Trophoblast cell (in vitro differentiated cells and primary cell): ENCODE measurements around the gene RFX8.

ENCODE experiments used
- DNase-seq, 2 donors: peaks; one replicate each; pipeline ENCODE4 v3.0.0-alpha.2; 2016
- H2AFZ ChIP-seq: 2 replicates; pipeline ENCODE4 v1.6.1; 2013; ENCODE audit warnings: low read length, moderate library complexity, mild to moderate bottlenecking; ENCODE audit not compliant: insufficient read depth, poor library complexity
- H2AK5ac ChIP-seq: 2 replicates; pipeline ENCODE4 v1.6.1; 2013; ENCODE audit warnings: mild to moderate bottlenecking, low read length
- H2BK120ac ChIP-seq: 2 replicates; pipeline ENCODE4 v1.6.1; 2013; ENCODE audit warnings: low read length, mild to moderate bottlenecking, moderate library complexity; ENCODE audit not compliant: insufficient read depth, poor library complexity
- H2BK12ac ChIP-seq: 2 replicates; pipeline ENCODE4 v1.6.1; 2013; ENCODE audit warnings: mild to moderate bottlenecking, low read length, moderate library complexity
- H2BK5ac ChIP-seq: 2 replicates; pipeline ENCODE4 v1.6.1; 2013; ENCODE audit warnings: low read length, low read depth, moderate library complexity, mild to moderate bottlenecking; ENCODE audit not compliant: poor library complexity
- H3K14ac ChIP-seq: 2 replicates; pipeline ENCODE4 v1.6.1; 2013; ENCODE audit warnings: mild to moderate bottlenecking, low read length
- H3K18ac ChIP-seq: 2 replicates; pipeline ENCODE4 v1.6.1; 2013; ENCODE audit warnings: mild to moderate bottlenecking, low read length
- H3K23ac ChIP-seq: 2 replicates; pipeline ENCODE4 v1.6.1; 2013; ENCODE audit warnings: low read length
- H3K27ac ChIP-seq: 2 replicates; pipeline ENCODE4 v1.5.1; 2013; ENCODE audit warnings: low read depth, mild to moderate bottlenecking, inconsistent platforms, low read length, moderate library complexity
- H3K27me3 ChIP-seq: 2 replicates; pipeline ENCODE4 v1.6.1; 2013; ENCODE audit warnings: inconsistent platforms, mild to moderate bottlenecking, low read length, moderate library complexity; ENCODE audit not compliant: insufficient read depth
- H3K36me3 ChIP-seq, 2 experiments: 1 replicate in 1 of 2; 2 replicates in 1 of 2; pipeline ENCODE4 v1.6.1; 2013; ENCODE audit warnings: low read length in 2 of 2, mild to moderate bottlenecking in 2 of 2, moderate library complexity in 1 of 2; ENCODE audit not compliant: insufficient read depth in 2 of 2, control insufficient read depth in 1 of 2
- H3K4ac ChIP-seq: 2 replicates; pipeline ENCODE4 v1.6.1; 2013; ENCODE audit warnings: low read depth, mild to moderate bottlenecking, low read length, moderate library complexity
- H3K4me1 ChIP-seq, 2 experiments: 1 replicate in 1 of 2; 2 replicates in 1 of 2; pipeline ENCODE4 v1.6.1; 2013; ENCODE audit warnings: low read length in 2 of 2, mild to moderate bottlenecking in 2 of 2, moderate library complexity in 1 of 2; ENCODE audit not compliant: insufficient read depth in 2 of 2, control insufficient read depth in 1 of 2
- H3K4me2 ChIP-seq: 2 replicates; pipeline ENCODE4 v1.6.1; 2013; ENCODE audit warnings: inconsistent platforms, mild to moderate bottlenecking, low read length, moderate library complexity
- H3K4me3 ChIP-seq: 2 replicates; pipeline ENCODE4 v1.5.1; 2013; ENCODE audit warnings: mild to moderate bottlenecking, low read depth, low read length, inconsistent platforms
- H3K79me1 ChIP-seq: one replicate; pipeline ENCODE4 v1.6.1; 2013; ENCODE audit warnings: low read length
- H3K79me2 ChIP-seq: 2 replicates; pipeline ENCODE4 v1.6.1; 2013; ENCODE audit warnings: low read length, mild to moderate bottlenecking; ENCODE audit not compliant: control insufficient read depth, insufficient read depth, poor library complexity
- H3K9ac ChIP-seq: 2 replicates; pipeline ENCODE4 v1.6.1; 2013; ENCODE audit warnings: mild to moderate bottlenecking, low read length
- H3K9me3 ChIP-seq: 2 replicates; pipeline ENCODE4 v1.6.1; 2013; ENCODE audit warnings: low read depth, mild to moderate bottlenecking, control low read depth, inconsistent platforms, low read length; ENCODE audit not compliant: insufficient read depth
- H4K12ac ChIP-seq: 2 replicates; pipeline ENCODE4 v1.6.1; 2013; ENCODE audit warnings: low read depth, mild to moderate bottlenecking, low read length, moderate library complexity
- H4K8ac ChIP-seq: 2 replicates; pipeline ENCODE4 v1.6.1; 2013; ENCODE audit warnings: low read depth, mild to moderate bottlenecking, low read length, moderate library complexity
- H4K91ac ChIP-seq: one replicate; pipeline ENCODE4 v1.6.1; 2013; ENCODE audit warnings: low read depth, mild to moderate bottlenecking, low read length, moderate library complexity
- WGBS: extraction: QIAGEN DNeasy Blood & Tissue Kit; methylation state at CpG from one replicate; pipeline ENCODE4 v1.1.7; 2013; ENCODE audit warnings: missing lambda C conversion rate; ENCODE audit not compliant: insufficient read length, insufficient coverage; ENCODE audit errors: extremely low coverage; 5-methylcytosine and 5-hydroxymethylcytosine counted together

Gene RFX8

DNA sequence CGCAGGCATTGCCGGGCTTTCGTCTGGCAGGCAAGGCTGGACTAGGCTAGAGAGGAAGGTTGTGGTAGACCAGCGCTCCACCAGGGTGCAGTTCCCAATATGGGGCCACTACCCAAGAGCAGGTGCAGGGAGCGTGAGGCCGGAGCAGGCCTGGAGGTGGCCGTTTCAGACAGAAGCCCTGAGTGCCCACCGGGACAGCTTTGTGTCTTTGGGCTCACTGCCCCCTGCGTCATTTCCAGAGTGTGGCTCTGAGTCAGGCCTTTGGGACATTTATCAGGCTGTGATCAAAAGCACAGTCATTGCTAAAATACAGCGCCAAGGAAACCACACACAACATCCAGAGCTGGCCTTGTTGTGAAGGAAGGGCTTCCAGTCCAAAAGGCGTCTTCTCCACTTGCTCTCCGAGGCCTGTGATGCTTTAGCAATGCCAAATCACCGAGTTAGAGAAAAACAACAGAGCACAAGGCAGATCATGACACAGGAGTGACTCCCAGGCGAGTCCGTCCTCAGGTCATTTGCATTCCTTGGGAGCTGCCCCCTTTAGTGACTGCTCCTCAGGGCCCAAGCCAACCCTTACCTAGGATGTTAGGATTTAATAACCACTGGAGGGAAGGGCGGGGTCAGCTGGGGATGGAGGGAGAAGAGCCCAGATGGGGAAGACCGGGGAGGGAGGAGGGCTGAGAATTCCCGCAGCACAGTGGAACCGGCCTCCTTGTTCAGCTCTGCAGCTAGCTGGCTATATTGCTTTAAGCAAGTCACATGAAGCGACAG lies 42.3 kb downstream of the RFX8 start:
- H4K12ac ChIP-seq: no peak overlapping the region
- H2BK120ac ChIP-seq: no peak overlapping the region
- H3K27me3 ChIP-seq: no peaks in the 10 kb centered on the region
- no peak overlapping the region for H3K9ac ChIP-seq
- H4K8ac ChIP-seq: no peak overlapping the region
- WGBS: no CpG with 5 or more reads among the region's 20 CpGs
- H3K27ac ChIP-seq: no peak overlapping the region
- H3K4me2 ChIP-seq: no peak overlapping the region
- H3K4me1 ChIP-seq: no peaks in the 10 kb centered on the region
- no peak overlapping the region for H2AK5ac ChIP-seq
- no peaks in the 10 kb centered on the region for H3K79me1 ChIP-seq
- H3K4ac ChIP-seq: no peak overlapping the region
- H3K4me3 ChIP-seq: no peak overlapping the region
- no peaks in the 10 kb centered on the region for H3K36me3 ChIP-seq
- H3K23ac ChIP-seq: no peak overlapping the region
- no peaks in the 10 kb centered on the region for H3K9me3 ChIP-seq
- H3K14ac ChIP-seq: no peak overlapping the region
- DNase-seq: peak; percentile 62 to 66
- no peak overlapping the region for H4K91ac ChIP-seq
- no peak overlapping the region for H2BK12ac ChIP-seq
- H2AFZ ChIP-seq: no peak overlapping the region
- no peak overlapping the region for H3K18ac ChIP-seq
- H2BK5ac ChIP-seq: no peak overlapping the region
- no peaks in the 10 kb centered on the region for H3K79me2 ChIP-seq

DNA sequence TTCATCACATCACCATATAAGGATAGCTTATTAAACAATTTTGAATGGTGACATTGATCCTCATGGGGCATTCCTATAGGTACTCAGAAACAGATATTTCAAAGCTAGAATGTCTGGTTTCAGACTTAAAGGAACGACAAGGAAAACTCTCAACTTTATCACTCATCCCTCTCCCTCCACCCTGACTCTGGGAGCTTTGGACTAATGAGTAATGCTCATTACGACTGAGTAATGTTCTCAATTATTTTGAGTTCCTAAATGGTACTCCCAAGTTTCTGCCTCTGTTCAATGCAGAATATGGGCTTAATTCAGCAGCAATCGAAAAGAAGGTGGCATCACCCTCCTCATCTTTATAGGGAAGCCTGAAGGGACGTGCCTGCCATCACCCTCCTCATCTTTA lies 43.4 kb downstream of the RFX8 start:
- Histone ChIP-seq H3K4me2 (no peak overlapping the region), H2BK12ac (no peak overlapping the region), H3K4me1 (no peaks in the 10 kb centered on the region), H3K36me3 (no peaks in the 10 kb centered on the region), H2BK5ac (no peak overlapping the region), H3K23ac (no peak overlapping the region), H4K12ac (no peak overlapping the region), H4K8ac (no peak overlapping the region), H3K9ac (no peak overlapping the region), H3K18ac (no peak overlapping the region), H4K91ac (no peak overlapping the region), H3K27me3 (no peaks in the 10 kb centered on the region), H2BK120ac (no peak overlapping the region), H2AFZ (no peak overlapping the region), H3K4ac (no peak overlapping the region), H3K79me1 (no peaks in the 10 kb centered on the region), H3K9me3 (no peaks in the 10 kb centered on the region), H3K4me3 (no peak overlapping the region), H3K14ac (no peak overlapping the region), H3K79me2 (no peaks in the 10 kb centered on the region), H3K27ac (no peak overlapping the region), H2AK5ac (no peak overlapping the region)
- WGBS: no CpG with 5 or more reads among the region's 4 CpGs
- DNase-seq: no peak

DNA sequence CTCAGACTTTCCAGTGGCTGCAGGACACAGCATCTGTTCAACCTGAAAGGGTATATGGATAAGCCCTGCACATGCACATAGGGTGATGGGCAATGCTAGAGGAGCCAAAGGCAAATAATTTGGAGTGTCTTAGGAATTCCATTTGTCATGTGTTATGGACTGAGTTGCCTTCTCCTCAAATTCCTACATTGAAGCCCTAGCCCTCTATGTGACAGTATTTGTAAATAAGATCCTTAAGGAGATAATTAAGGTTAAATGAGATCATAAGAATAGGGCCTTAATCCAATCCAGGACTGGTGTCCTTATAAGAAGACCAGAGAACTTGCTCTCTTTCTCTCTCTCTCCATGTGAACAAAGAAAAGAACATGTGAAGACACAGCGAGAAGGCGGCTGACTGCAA lies 44.8 kb downstream of the RFX8 start:
- no peak overlapping the region for H3K4me3 ChIP-seq
- no peak overlapping the region for H4K91ac ChIP-seq
- H3K9ac ChIP-seq: no peak overlapping the region
- no peak overlapping the region for H2AFZ ChIP-seq
- H3K4ac ChIP-seq: no peak overlapping the region
- no CpG with 5 or more reads among the region's 2 CpGs for WGBS
- no peak overlapping the region for H2BK5ac ChIP-seq
- no peak overlapping the region for H4K12ac ChIP-seq
- no peak overlapping the region for H3K27ac ChIP-seq
- no peak overlapping the region for H3K18ac ChIP-seq
- H3K4me1 ChIP-seq: no peaks in the 10 kb centered on the region
- no peak overlapping the region for H2BK12ac ChIP-seq
- no peak overlapping the region for H3K23ac ChIP-seq
- H3K9me3 ChIP-seq: no peaks in the 10 kb centered on the region
- no peak overlapping the region for H3K14ac ChIP-seq
- no peak overlapping the region for H4K8ac ChIP-seq
- no peaks in the 10 kb centered on the region for H3K79me2 ChIP-seq
- H3K79me1 ChIP-seq: no peaks in the 10 kb centered on the region
- no peaks in the 10 kb centered on the region for H3K36me3 ChIP-seq
- no peak for DNase-seq
- H2AK5ac ChIP-seq: no peak overlapping the region
- no peaks in the 10 kb centered on the region for H3K27me3 ChIP-seq
- H2BK120ac ChIP-seq: no peak overlapping the region
- no peak overlapping the region for H3K4me2 ChIP-seq

DNA sequence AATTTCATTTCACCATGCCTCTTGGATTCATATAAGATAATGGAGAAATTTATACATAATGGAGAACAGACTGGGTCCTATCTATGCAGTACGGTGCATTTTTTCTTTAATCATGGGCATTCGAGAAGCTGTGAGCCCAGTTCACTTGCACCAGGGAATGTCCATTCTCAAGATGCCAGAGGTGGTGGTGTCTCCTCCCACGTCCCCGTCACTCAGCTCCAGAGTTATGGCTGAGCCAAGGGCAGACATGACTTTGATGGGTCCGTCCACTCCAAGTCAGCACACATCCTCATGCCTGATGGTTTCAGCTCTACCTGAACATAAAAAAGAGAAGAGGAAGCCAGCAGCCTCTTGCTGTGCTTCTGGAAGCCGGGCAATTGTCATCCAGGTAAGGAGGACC lies 45.5 kb downstream of the RFX8 start:
- Histone ChIP-seq H3K9me3 (no peaks in the 10 kb centered on the region), H2BK120ac (no peak overlapping the region), H3K27me3 (no peaks in the 10 kb centered on the region), H3K4me2 (no peak overlapping the region), H3K4ac (no peak overlapping the region), H3K14ac (no peak overlapping the region), H2BK12ac (no peak overlapping the region), H2AFZ (no peak overlapping the region), H4K91ac (no peak overlapping the region), H4K8ac (no peak overlapping the region), H3K79me1 (no peaks in the 10 kb centered on the region), H3K79me2 (no peaks in the 10 kb centered on the region), H3K18ac (no peak overlapping the region), H4K12ac (no peak overlapping the region), H3K9ac (no peak overlapping the region), H3K36me3 (no peaks in the 10 kb centered on the region), H2AK5ac (no peak overlapping the region), H3K4me1 (no peaks in the 10 kb centered on the region), H3K27ac (no peak overlapping the region), H3K23ac (no peak overlapping the region), H2BK5ac (no peak overlapping the region), H3K4me3 (no peak overlapping the region)
- no CpG with 5 or more reads among the region's 6 CpGs for WGBS
- DNase-seq: no peak
